T-helper 1 cell treated with Interleukin-12 subunit alpha and Interleukin-12 subunit beta and Interleukin-4 antibody, amounts not matched to agents 30 ng/mL and 1 ng/mL, for 36 hours (primary cell): ENCODE results near the gene FAM241A. TPM values are rescaled to one million over a fixed set of nuclear protein-coding genes. Genes with fewer than 3 reads are reported as not detected.

Source experiments
- total RNA-seq: library from RNA; stranded (reverse); gene quantifications from 2 replicates; pipeline ENCODE4 v1.2.3, GENCODE V29; 2022

The FAM241A gene
- total RNA-seq, 1 donor from 2014 or later: 2.2 TPM

Other genes with a start within 250 kb of the FAM241A start
- gene AP1AR, start 86.3 kb downstream of the FAM241A start, total RNA-seq: 14.6 and 14.9 TPM in 2 replicates
- 46.6 and 46.7 TPM in 2 replicates for gene TIFA, start 140.4 kb downstream of the FAM241A start, total RNA-seq
- gene ALPK1, start 151.9 kb downstream of the FAM241A start, total RNA-seq: 36.7 and 39.4 TPM in 2 replicates